WTC11 (cell line): ENCODE measurements around the gene IL1RAPL2.

Experiments
- CTCF ChIP-seq: fragments of 200-600 bp; IDR thresholded peaks from 2 replicates; pipeline ENCODE4 v1.8.0; 2022; ENCODE audit warnings: antibody characterized with exemption
- ELF4 ChIP-seq: sonication (generic); formaldehyde crosslinking; IDR thresholded peaks from 2 replicates; pipeline ENCODE4 v1.8.1; 2022; ENCODE audit warnings: low read depth, mild to moderate bottlenecking, moderate library complexity, missing genetic modification reagents

GRCh38 chrX:105464618-105465017 lies 898.6 kb downstream of the IL1RAPL2 start:
- no peak for TF ChIP-seq CTCF
- no peak for TF ChIP-seq ELF4 (CRISPR knock-in tag)
